PC-3 (cell line): ENCODE data around the gene ISYNA1.

Source experiments
- CTCF ChIP-seq: fragments of 300-600 bp; sonication (generic); conservative IDR thresholded peaks from 2 replicates; pipeline ENCODE4 v1.5.1; 2017; ENCODE audit warnings: antibody characterized with exemption, low read depth, mild to moderate bottlenecking, low read length
- EZH2phosphoT487 ChIP-seq: fragments of 300-600 bp; sonication (generic); IDR thresholded peaks from 2 replicates; pipeline ENCODE4 v1.6.1; 2018; ENCODE audit warnings: mild to moderate bottlenecking, antibody characterized with exemption, low read length, borderline replicate concordance

GRCh38 chr19:18423258-18424020 is 14.5 kb downstream of the ISYNA1 start:
- TF ChIP-seq CTCF (no peak), EZH2phosphoT487 (no peak)
